ENCODE measurements around the gene C10orf53. TPM values are rescaled to one million over a fixed set of nuclear protein-coding genes. Genes with fewer than 3 reads are reported as not detected.

C10orf53 gene
- total and polyA plus RNA-seq, 2 of the 8 experiments (the other 6 are each of a cell fraction or from before 2014, with no cell fraction given): not detected

DNA sequence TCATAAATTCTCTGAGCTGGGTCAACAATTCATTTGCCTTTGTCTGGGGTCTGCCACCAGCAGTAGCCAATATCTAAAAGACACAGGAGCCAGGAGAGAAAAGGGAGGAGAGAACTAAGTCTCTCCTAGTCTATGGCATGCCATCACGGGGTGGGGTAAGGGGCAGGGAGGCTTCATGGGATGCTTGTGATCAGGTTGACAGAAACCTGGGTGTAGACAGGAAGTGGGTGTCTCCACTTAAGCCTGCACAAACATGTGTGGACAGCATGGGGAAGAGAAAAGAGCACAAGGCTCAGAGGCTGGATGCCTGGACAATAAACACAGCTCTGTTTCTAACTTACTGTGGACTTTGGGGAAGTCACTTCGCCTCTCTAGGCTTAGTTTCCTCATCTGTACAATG, 11.5 kb upstream of the C10orf53 start:
- Histone ChIP-seq H4K5ac (ENCODE audit: insufficient read length, low read depth, low read length) (no peak overlapping the region), H3K23me2 (ENCODE audit: low read depth, low read length) (no peaks in the 10 kb centered on the region), H2BK12ac (ENCODE audit: low read depth, low read length) (no peak overlapping the region), H2BK5ac (ENCODE audit: low read depth, low read length) (no peak overlapping the region), H2AFZ (ENCODE audit: low read length) (no peak overlapping the region), H3K18ac (ENCODE audit: extremely low read depth, low read length) (no peak overlapping the region), H4K91ac (replicated peaks; ENCODE audit: insufficient read length, low read length) (no peak overlapping the region), H3K79me2 (ENCODE audit: control insufficient read depth in 1 of 2, insufficient read depth in 2 of 2, low read length in 2 of 2) (no peaks in the 10 kb centered on the region), H4K8ac (ENCODE audit: extremely low read depth, insufficient read depth, low read length) (no peak overlapping the region), H3K9me3 (ENCODE audit: insufficient read depth in 2 of 2, low read depth in 1 of 2, low read length in 1 of 2) (no peaks in the 10 kb centered on the region), H4K20me1 (replicated peaks in 1 of 2; ENCODE audit: control insufficient read depth in 1 of 2, insufficient read depth in 2 of 2, low read length in 2 of 2) (no peaks in the 10 kb centered on the region), H2BK15ac (ENCODE audit: low read length) (no peak overlapping the region), H3K4ac (replicated peaks; ENCODE audit: insufficient read length, low read depth, low read length) (no peak overlapping the region), H3K36me3 (ENCODE audit: control insufficient read depth in 2 of 4, insufficient read depth in 4 of 4, low read length in 3 of 4) (no peaks in the 10 kb centered on the region), H3K4me2 (ENCODE audit: insufficient read depth in 1 of 2, low read depth in 2 of 2, low read length in 2 of 2) (no peak overlapping the region), H3K4me3 (ENCODE audit: extremely low read depth in 1 of 4, insufficient read depth in 2 of 4, low read depth in 3 of 4, low read length in 4 of 4) (no peak overlapping the region), H3K14ac (ENCODE audit: insufficient read length) (no peak overlapping the region), H3K56ac (replicated peaks; ENCODE audit: insufficient read length, low read depth, low read length) (no peak overlapping the region), H3K4me1 (replicated peaks in 1 of 4; ENCODE audit: control insufficient read depth in 3 of 4, insufficient read depth in 4 of 4, low read length in 3 of 4) (no peaks in the 10 kb centered on the region), H3K23ac (ENCODE audit: insufficient read length) (no peak overlapping the region), H3K79me1 (ENCODE audit: low read depth, low read length) (no peaks in the 10 kb centered on the region), H3K27me3 (replicated peaks in 1 of 4; ENCODE audit: control insufficient read depth in 3 of 4, extremely low read depth in 1 of 4, insufficient read depth in 3 of 4, low read length in 3 of 4) (0 out of 7 replicates have a peak, but pooled peaks cover 0 to 3% (median 2%) of the 10 kb centered on the region in 4 experiments), H2AK5ac (ENCODE audit: low read depth, low read length) (no peak overlapping the region), H3K9ac (replicated peaks in 1 of 4; ENCODE audit: extremely low read depth in 1 of 4, low read depth in 3 of 4, low read length in 3 of 4) (no peak overlapping the region), H3K27ac (ENCODE audit: low read depth, low read length) (no peak overlapping the region), H2BK120ac (replicated peaks; ENCODE audit: low read depth, low read length) (no peak overlapping the region), H2BK20ac (ENCODE audit: low read length) (no peak overlapping the region)
- DNase-seq (ENCODE audit: low read depth in 1 of 2, low spot score in 2 of 2) (no peak), FAIRE-seq (no peak)
- ChIA-PET CTCF (ENCODE audit: partially characterized antibody) (interaction anchor here (0.7 kb wide), 1 partner anchor 19 kb away, joined by 3 read pairs; no protein-coding TSS in a partner anchor), POLR2A (ENCODE audit: partially characterized antibody) (no interaction called here)
- 89% methylated on average over 2 of the region's 2 CpGs; no CpG with 5 or more reads in 1 of the 2 experiments for WGBS, 2 experiments (ENCODE audit: extremely low coverage in 1 of 2, insufficient coverage in 1 of 2, insufficient read length in 1 of 2, insufficient replicate concordance in 2 of 2, low coverage in 1 of 2, low lambda C conversion rate in 2 of 2, missing lambda C conversion rate in 1 of 2)
- no peak for TF ChIP-seq GTF2F1 (IDR thresholded peaks at IDR 0.05; ENCODE audit: borderline replicate concordance, low read depth, low read length)
- TF ChIP-seq SIX5 (IDR thresholded peaks at IDR 0.05; ENCODE audit: low read depth, low read length): no peak
- TF ChIP-seq BCL11A (IDR thresholded peaks at IDR 0.05; ENCODE audit: low read depth in 2 of 2, low read length in 2 of 2): no peak
- no peak for TF ChIP-seq RBBP5 (IDR thresholded peaks at IDR 0.05; ENCODE audit: borderline replicate concordance, low read depth, low read length)
- no peak for TF ChIP-seq CTCF (IDR thresholded peaks at IDR 0.05; ENCODE audit: control extremely low read depth in 1 of 3, insufficient read depth in 1 of 3, low read depth in 1 of 3, low read length in 3 of 3)
- TF ChIP-seq HDAC6 (IDR thresholded peaks at IDR 0.05; ENCODE audit: low read depth, low read length): no peak
- TF ChIP-seq SP2 (IDR thresholded peaks at IDR 0.05; ENCODE audit: low read length): no peak
- no peak for TF ChIP-seq CBX8 (IDR thresholded peaks at IDR 0.05; ENCODE audit: borderline replicate concordance, low read depth, low read length)
- no peak for TF ChIP-seq NRF1 (IDR thresholded peaks at IDR 0.05; ENCODE audit: low read depth, low read length)
- TF ChIP-seq JUND (IDR thresholded peaks at IDR 0.05; ENCODE audit: low read length): no peak
- no peak for TF ChIP-seq CBX5 (IDR thresholded peaks at IDR 0.05; ENCODE audit: low read depth, low read length)
- TF ChIP-seq YY1 (IDR thresholded peaks at IDR 0.05; ENCODE audit: low read depth, low read length): no peak
- TF ChIP-seq POLR2AphosphoS5 (IDR thresholded peaks at IDR 0.05; ENCODE audit: low read depth, low read length): no peak
